ENCODE results near the gene CD2. TPM values are rescaled to one million over a fixed set of nuclear protein-coding genes. Genes with fewer than 3 reads are reported as not detected.

CD2 gene
- total RNA-seq, 2 donors from 2014 or later = 0.57 to 1.3 TPM

- Histone ChIP-seq H3K36me3 (no peaks in the 10 kb centered on the region), H3K4me1 (replicated peaks) (no peaks in the 10 kb centered on the region), H3K27me3 (replicated peaks; ENCODE audit: insufficient read depth) (no peaks in the 10 kb centered on the region), H3K27ac (no peak overlapping the region), H3K9me3 (no peaks in the 10 kb centered on the region), H3K4me3 (no peak overlapping the region)
- no peak for DNase-seq (ENCODE audit: low spot score)
- 100% methylated on average over 1 of the region's 1 CpG for WGBS
- TF ChIP-seq CTCF (IDR thresholded peaks at IDR 0.05) (no peak), POLR2AphosphoS5 (IDR thresholded peaks at IDR 0.05) (no peak), POLR2A (IDR thresholded peaks at IDR 0.05) (no peak)
- intact Hi-C loops (cut with DNase I) = no loop called here
Measured at GRCh38 chr1:116759636-116760035, 5.4 kb downstream of the CD2 start.

- 69% methylated on average over 3 of the region's 3 CpGs for WGBS
- intact Hi-C loops (cut with DNase I) = no loop called here
- no peaks in the 10 kb centered on the region for H3K27me3 ChIP-seq (replicated peaks; ENCODE audit: insufficient read depth)
- no peaks in the 10 kb centered on the region for H3K4me1 ChIP-seq (replicated peaks)
- no peaks in the 10 kb centered on the region for H3K9me3 ChIP-seq
- H3K4me3 ChIP-seq = no peak overlapping the region
- no peak overlapping the region for H3K27ac ChIP-seq
- DNase-seq (ENCODE audit: low spot score) = no peak
- TF ChIP-seq CTCF (IDR thresholded peaks at IDR 0.05) (no peak), POLR2AphosphoS5 (IDR thresholded peaks at IDR 0.05) (no peak), POLR2A (IDR thresholded peaks at IDR 0.05) (no peak)
- no peaks in the 10 kb centered on the region for H3K36me3 ChIP-seq
Measured at GRCh38 chr1:116760487-116760886, 6.3 kb downstream of the CD2 start.

- intact Hi-C loops (cut with DNase I) = no loop called here
- 95% methylated on average over 4 of the region's 4 CpGs for WGBS
- DNase-seq (ENCODE audit: low spot score) = no peak
- H3K9me3 ChIP-seq = no peaks in the 10 kb centered on the region
- H3K27ac ChIP-seq = no peak overlapping the region
- TF ChIP-seq CTCF (IDR thresholded peaks at IDR 0.05) = no peak
- TF ChIP-seq POLR2AphosphoS5 (IDR thresholded peaks at IDR 0.05) = no peak
- TF ChIP-seq POLR2A (IDR thresholded peaks at IDR 0.05) = no peak
- no peak overlapping the region for H3K4me3 ChIP-seq
- no peaks in the 10 kb centered on the region for H3K36me3 ChIP-seq
- no peaks in the 10 kb centered on the region for H3K27me3 ChIP-seq (replicated peaks; ENCODE audit: insufficient read depth)
- no peaks in the 10 kb centered on the region for H3K4me1 ChIP-seq (replicated peaks)
Measured at GRCh38 chr1:116760996-116761665, 6.9 kb downstream of the CD2 start.

- Histone ChIP-seq H3K4me1 (replicated peaks) (no peaks in the 10 kb centered on the region), H3K36me3 (no peaks in the 10 kb centered on the region), H3K4me3 (no peak overlapping the region), H3K9me3 (no peaks in the 10 kb centered on the region), H3K27me3 (replicated peaks; ENCODE audit: insufficient read depth) (no peaks in the 10 kb centered on the region), H3K27ac (no peak overlapping the region)
- TF ChIP-seq POLR2A (IDR thresholded peaks at IDR 0.05) (no peak), CTCF (IDR thresholded peaks at IDR 0.05) (no peak), POLR2AphosphoS5 (IDR thresholded peaks at IDR 0.05) (no peak)
- WGBS = 90% methylated on average over 2 of the region's 2 CpGs
- intact Hi-C loops (cut with DNase I) = no loop called here
- no peak for DNase-seq (ENCODE audit: low spot score)
Measured at GRCh38 chr1:116762281-116762680, 8.1 kb downstream of the CD2 start.

DNA sequence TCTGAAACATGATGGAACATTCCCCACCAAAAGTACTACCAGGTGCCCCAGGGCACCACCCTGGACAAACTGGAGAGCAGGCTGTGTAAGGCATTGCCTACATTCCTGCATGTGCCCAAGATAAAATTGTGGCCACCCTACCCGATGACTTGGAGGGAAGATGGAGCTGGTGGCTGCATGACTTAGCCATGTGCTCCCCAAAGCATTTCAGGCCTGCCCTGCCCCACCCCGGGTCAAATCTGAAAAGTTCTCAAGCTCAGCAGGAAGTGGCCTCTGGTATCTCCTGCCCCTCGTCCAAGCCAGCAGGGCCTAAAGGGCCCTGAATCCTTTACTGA, 8.5 kb downstream of the CD2 start:
- H3K4me1 ChIP-seq (replicated peaks) = no peaks in the 10 kb centered on the region
- H3K36me3 ChIP-seq = no peaks in the 10 kb centered on the region
- H3K27me3 ChIP-seq (replicated peaks; ENCODE audit: insufficient read depth) = no peaks in the 10 kb centered on the region
- no peaks in the 10 kb centered on the region for H3K9me3 ChIP-seq
- no peak overlapping the region for H3K4me3 ChIP-seq
- WGBS = 68% methylated on average over 3 of the region's 3 CpGs
- no peak for DNase-seq (ENCODE audit: low spot score)
- TF ChIP-seq CTCF (IDR thresholded peaks at IDR 0.05) = no peak
- no peak for TF ChIP-seq POLR2AphosphoS5 (IDR thresholded peaks at IDR 0.05)
- TF ChIP-seq POLR2A (IDR thresholded peaks at IDR 0.05) = no peak
- intact Hi-C loops (cut with DNase I) = no loop called here
- H3K27ac ChIP-seq = no peak overlapping the region
